T-helper 1 cell (primary cell): ENCODE data around the gene TMTC2.

ENCODE experiments used
- DNase-seq, 5 donors: peaks; one replicate each; pipeline ENCODE4 v3.0.0-alpha.2; 2012 to 2020

Gene TMTC2

GRCh38 chr12:82682851-82683261 is 3.9 kb upstream of the TMTC2 start:
- DNase-seq: no peak

GRCh38 chr12:82685790-82686167 is 927 bp upstream of the TMTC2 start:
- peak; percentile 73 to 91 (median 82) for DNase-seq

GRCh38 chr12:82687021-82688011 is 610 bp downstream of the TMTC2 start:
- DNase-seq: peak; percentile 23 to 65 (median 53)

- DNase-seq: peak in 1 of 5 donors; percentile 13
Observed at GRCh38 chr12:82688035-82688501, 1.4 kb downstream of the TMTC2 start.

GRCh38 chr12:82688596-82688995 is 1.9 kb downstream of the TMTC2 start:
- DNase-seq: no peak

GRCh38 chr12:82690006-82690405 is 3.3 kb downstream of the TMTC2 start:
- no peak for DNase-seq

GRCh38 chr12:82691513-82691912 is 4.8 kb downstream of the TMTC2 start:
- DNase-seq: no peak

GRCh38 chr12:82694276-82694675 is 7.6 kb downstream of the TMTC2 start:
- no peak for DNase-seq

GRCh38 chr12:82694970-82695369 is 8.3 kb downstream of the TMTC2 start:
- DNase-seq: no peak

- DNase-seq: no peak
Observed at GRCh38 chr12:82695531-82695930, 8.8 kb downstream of the TMTC2 start.

- no peak for DNase-seq
Observed at GRCh38 chr12:82696543-82696942, 9.8 kb downstream of the TMTC2 start.

- DNase-seq: no peak
Observed at GRCh38 chr12:82698708-82699564, 12.2 kb downstream of the TMTC2 start.

GRCh38 chr12:82705774-82706173 is 19.1 kb downstream of the TMTC2 start:
- no peak for DNase-seq

GRCh38 chr12:82708061-82708879 is 21.6 kb downstream of the TMTC2 start:
- no peak for DNase-seq

GRCh38 chr12:82709794-82710355 is 23.2 kb downstream of the TMTC2 start:
- DNase-seq: no peak

- DNase-seq: no peak
Observed at GRCh38 chr12:82710741-82711140, 24.0 kb downstream of the TMTC2 start.

- no peak for DNase-seq
Observed at GRCh38 chr12:82714427-82714826, 27.7 kb downstream of the TMTC2 start.

- no peak for DNase-seq
Observed at GRCh38 chr12:82721726-82722125, 35.0 kb downstream of the TMTC2 start.

- peak in 1 of 5 donors; percentile 4 for DNase-seq
Observed at GRCh38 chr12:82723093-82723492, 36.4 kb downstream of the TMTC2 start.

- DNase-seq: no peak
Observed at GRCh38 chr12:82723891-82724290, 37.2 kb downstream of the TMTC2 start.

- no peak for DNase-seq
Observed at GRCh38 chr12:82725741-82726140, 39.0 kb downstream of the TMTC2 start.

- DNase-seq: no peak
Observed at GRCh38 chr12:82727886-82728285, 41.2 kb downstream of the TMTC2 start.
